ENCODE measurements around the gene ERBB4. TPM values are rescaled to one million over a fixed set of nuclear protein-coding genes. Genes with fewer than 3 reads are reported as not detected.

The ERBB4 gene
- total and polyA plus RNA-seq, 2 of the 8 experiments (the other 6 are each of a cell fraction or from before 2014, with no cell fraction given) = 0.34 to 1.3 TPM

GRCh38 chr2:212354382-212354781 lies 184.2 kb downstream of the ERBB4 start (continued):
- no peak for TF ChIP-seq CHD7 (IDR thresholded peaks at IDR 0.05; ENCODE audit: insufficient replicate concordance, low read length)
- no peak for TF ChIP-seq SIRT6 (IDR thresholded peaks at IDR 0.05; ENCODE audit: low read length)
- TF ChIP-seq ZNF274 (IDR thresholded peaks at IDR 0.05; ENCODE audit: borderline replicate concordance, extremely low read depth, low read length) = no peak
- no peak for TF ChIP-seq TEAD4 (IDR thresholded peaks at IDR 0.05; ENCODE audit: low read depth, low read length)
- no peak for TF ChIP-seq BACH1 (IDR thresholded peaks at IDR 0.05; ENCODE audit: low read length)
- no peak for TF ChIP-seq KDM1A (IDR thresholded peaks at IDR 0.05; ENCODE audit: borderline replicate concordance, low read length)
- TF ChIP-seq CBX5 (IDR thresholded peaks at IDR 0.05; ENCODE audit: low read depth, low read length) = no peak
- TF ChIP-seq YY1 (IDR thresholded peaks at IDR 0.05; ENCODE audit: low read depth, low read length) = no peak
- no peak for TF ChIP-seq USF2 (IDR thresholded peaks at IDR 0.05; ENCODE audit: low read length)
- no peak for TF ChIP-seq RBBP5 (IDR thresholded peaks at IDR 0.05; ENCODE audit: borderline replicate concordance, low read depth, low read length)
- no peak for TF ChIP-seq SAP30 (IDR thresholded peaks at IDR 0.05; ENCODE audit: insufficient read depth, insufficient replicate concordance, low read length)
